ENCODE results near the gene MAN1A1. TPM values are rescaled to one million over a fixed set of nuclear protein-coding genes. Genes with fewer than 3 reads are reported as not detected.

MAN1A1 gene
- total and polyA plus RNA-seq, 11 donors = 5.6 to 30.6 (median 12.6) TPM

DNA sequence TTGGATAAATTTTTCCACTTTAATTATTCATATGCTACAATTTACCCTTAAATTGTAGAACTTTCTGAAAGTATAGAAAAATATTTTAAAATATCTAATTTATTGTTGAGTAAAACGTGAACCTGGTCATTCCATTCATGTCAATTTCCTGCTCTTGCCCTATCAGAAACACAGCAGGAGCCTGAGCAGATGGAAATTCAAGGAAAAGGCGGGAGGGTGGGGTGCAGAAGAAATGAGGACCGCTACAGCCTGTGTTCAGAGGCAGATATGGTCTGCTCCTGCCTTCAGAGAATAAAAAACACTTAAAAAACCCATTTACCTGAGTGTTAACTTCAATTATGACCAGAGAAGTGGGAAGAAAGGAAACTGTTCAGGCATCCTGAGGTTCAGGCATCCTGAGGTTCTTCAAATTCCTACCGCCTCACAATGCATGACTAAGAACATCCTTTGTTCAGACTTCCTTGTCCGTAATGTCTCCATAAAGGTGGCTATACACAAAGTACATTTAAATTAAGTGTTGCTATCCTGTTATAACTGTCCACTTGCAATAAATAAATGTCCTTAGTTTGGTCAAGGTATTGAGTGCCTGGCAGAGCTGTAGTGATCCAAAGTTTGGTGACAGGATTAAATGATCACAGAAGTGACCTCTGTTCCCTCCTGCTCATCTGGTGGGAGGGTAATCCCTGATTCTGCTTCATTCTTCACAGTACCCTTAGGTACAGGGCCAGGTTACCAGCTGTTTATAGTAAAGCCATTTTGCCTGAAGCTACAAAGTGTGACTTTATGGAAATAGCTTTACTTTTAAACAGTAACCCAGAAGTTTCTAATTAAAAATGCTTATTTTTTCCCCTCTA lies 109.1 kb downstream of the MAN1A1 start:
- DNase-seq = no peak
- ATAC-seq = peak in 1 of 4 donors; percentile 57
- Histone ChIP-seq H3K27me3 (no peaks in the 10 kb centered on the region), H3K36me3 (peaks cover 0 to 8% (median 0%) of the 10 kb centered on the region in 9 donors), H3K4me1 (peaks cover 0 to 15% (median 8%) of the 10 kb centered on the region in 12 donors), H3K9me3 (peaks cover 0 to 10% (median 0%) of the 10 kb centered on the region in 12 donors), H3K4me3 (no peak overlapping the region), H3K27ac (peak overlapping the region in 4 of 12 donors; percentile 8 to 45 (median 35))
- WGBS, 4 donors = 72 to 86% (median 78%) methylated on average over 5 of the region's 5 CpGs
- TF ChIP-seq, protein P1, sequence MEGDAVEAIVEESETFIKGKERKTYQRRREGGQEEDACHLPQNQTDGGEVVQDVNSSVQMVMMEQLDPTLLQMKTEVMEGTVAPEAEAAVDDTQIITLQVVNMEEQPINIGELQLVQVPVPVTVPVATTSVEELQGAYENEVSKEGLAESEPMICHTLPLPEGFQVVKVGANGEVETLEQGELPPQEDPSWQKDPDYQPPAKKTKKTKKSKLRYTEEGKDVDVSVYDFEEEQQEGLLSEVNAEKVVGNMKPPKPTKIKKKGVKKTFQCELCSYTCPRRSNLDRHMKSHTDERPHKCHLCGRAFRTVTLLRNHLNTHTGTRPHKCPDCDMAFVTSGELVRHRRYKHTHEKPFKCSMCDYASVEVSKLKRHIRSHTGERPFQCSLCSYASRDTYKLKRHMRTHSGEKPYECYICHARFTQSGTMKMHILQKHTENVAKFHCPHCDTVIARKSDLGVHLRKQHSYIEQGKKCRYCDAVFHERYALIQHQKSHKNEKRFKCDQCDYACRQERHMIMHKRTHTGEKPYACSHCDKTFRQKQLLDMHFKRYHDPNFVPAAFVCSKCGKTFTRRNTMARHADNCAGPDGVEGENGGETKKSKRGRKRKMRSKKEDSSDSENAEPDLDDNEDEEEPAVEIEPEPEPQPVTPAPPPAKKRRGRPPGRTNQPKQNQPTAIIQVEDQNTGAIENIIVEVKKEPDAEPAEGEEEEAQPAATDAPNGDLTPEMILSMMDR (IDR thresholded peaks at IDR 0.05) = no peak
- intact Hi-C loops (cut with DNase I) = loop anchor here in 1 of 10 donors (10.0 kb wide), 1 partner anchor 104 kb away; the partner anchor contains the start of gene MAN1A1

DNA sequence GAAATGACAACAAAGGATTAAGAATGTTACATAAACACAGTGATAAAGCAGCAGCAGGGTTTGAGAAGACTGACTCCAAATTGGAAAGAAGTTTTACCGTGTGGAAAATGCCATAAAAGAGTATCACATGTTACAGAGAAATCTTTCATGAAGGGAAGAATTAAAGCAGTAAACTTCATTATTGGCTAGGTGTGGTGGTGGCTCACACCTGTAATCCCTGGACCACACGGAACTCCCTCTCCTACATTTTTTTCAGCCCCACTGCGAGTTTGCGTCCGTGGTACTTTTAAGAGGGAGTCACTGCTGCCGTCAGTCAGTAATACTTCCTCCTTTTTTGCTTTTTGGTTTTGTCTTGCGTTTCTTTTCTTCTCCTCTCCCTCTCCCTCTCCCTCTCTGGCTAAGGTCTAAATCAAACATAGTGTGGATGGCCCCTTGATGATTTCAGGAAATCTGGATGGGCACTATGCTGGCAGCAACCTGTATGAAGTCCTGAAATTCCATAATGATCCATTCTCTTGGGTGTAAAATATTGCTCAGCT lies 112.3 kb downstream of the MAN1A1 start:
- TF ChIP-seq, protein P1 (IDR thresholded peaks at IDR 0.05) = no peak
- no peak for TF ChIP-seq POLR2A (IDR thresholded peaks at IDR 0.05)
- Histone ChIP-seq H3K4me3 (no peak overlapping the region), H3K27ac (no peak overlapping the region), H3K36me3 (peaks cover 0 to 17% (median 0%) of the 10 kb centered on the region in 9 donors), H3K9me3 (peaks cover 0 to 10% (median 0%) of the 10 kb centered on the region in 12 donors), H3K4me1 (peaks cover 0 to 15% (median 8%) of the 10 kb centered on the region in 12 donors), H3K27me3 (no peaks in the 10 kb centered on the region)
- ATAC-seq = no peak
- DNase-seq = no peak
- intact Hi-C loops (cut with DNase I) = no loop called here
- WGBS, 4 donors = 88 to 97% (median 94%) methylated on average over 7 of the region's 7 CpGs

DNA sequence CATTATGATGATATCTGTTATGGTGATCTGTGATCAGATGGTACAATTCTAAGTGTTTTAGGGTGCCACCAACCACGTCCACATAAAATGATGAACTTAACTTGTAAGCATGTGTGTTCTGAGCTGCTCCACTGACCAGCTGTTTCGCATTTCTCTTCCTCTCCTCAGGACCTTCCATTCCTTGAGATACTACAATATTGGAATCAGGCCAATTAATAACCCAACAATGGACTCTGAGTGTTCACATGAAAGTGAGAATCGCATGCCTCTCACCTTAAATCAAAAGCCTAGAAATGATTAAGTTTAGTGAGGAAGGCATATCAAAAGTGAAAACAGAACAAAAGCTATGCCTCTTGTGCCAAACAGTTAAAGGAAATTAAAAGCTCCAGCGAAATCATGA lies 114.6 kb downstream of the MAN1A1 start:
- DNase-seq (no peak), ATAC-seq (no peak)
- no peak overlapping the region for H3K4me3 ChIP-seq
- no peak for TF ChIP-seq POLR2A (IDR thresholded peaks at IDR 0.05)
- TF ChIP-seq, protein P1 (IDR thresholded peaks at IDR 0.05) = no peak
- H3K27me3 ChIP-seq = no peaks in the 10 kb centered on the region
- no peak overlapping the region for H3K27ac ChIP-seq
- peaks cover 0 to 17% (median 0%) of the 10 kb centered on the region in 9 donors for H3K36me3 ChIP-seq
- no peaks in the 10 kb centered on the region for H3K4me1 ChIP-seq
- WGBS, 4 donors = 96 to 99% (median 96%) methylated on average over 4 of the region's 4 CpGs
- H3K9me3 ChIP-seq = peaks cover 0 to 10% (median 0%) of the 10 kb centered on the region in 12 donors
- intact Hi-C loops (cut with DNase I) = no loop called here

- WGBS, 4 donors = 93 to 96% (median 95%) methylated on average over 5 of the region's 5 CpGs
- peaks cover 0 to 17% (median 0%) of the 10 kb centered on the region in 9 donors for H3K36me3 ChIP-seq
- H3K4me1 ChIP-seq = no peaks in the 10 kb centered on the region
- H3K4me3 ChIP-seq = no peak overlapping the region
- peaks cover 0 to 10% (median 0%) of the 10 kb centered on the region in 12 donors for H3K9me3 ChIP-seq
- DNase-seq (no peak), ATAC-seq (no peak)
- H3K27ac ChIP-seq = no peak overlapping the region
- intact Hi-C loops (cut with DNase I) = no loop called here
- no peaks in the 10 kb centered on the region for H3K27me3 ChIP-seq
- TF ChIP-seq, protein P1 (IDR thresholded peaks at IDR 0.05) = no peak
- no peak for TF ChIP-seq POLR2A (IDR thresholded peaks at IDR 0.05)
Measured at GRCh38 chr6:119234457-119234856, 115.1 kb downstream of the MAN1A1 start.
